ENCODE results near the gene DBX2. TPM values are rescaled to one million over a fixed set of nuclear protein-coding genes. Genes with fewer than 3 reads are reported as not detected.

Gene DBX2
- total RNA-seq, 2 experiments from 2014 or later: not detected

DNA sequence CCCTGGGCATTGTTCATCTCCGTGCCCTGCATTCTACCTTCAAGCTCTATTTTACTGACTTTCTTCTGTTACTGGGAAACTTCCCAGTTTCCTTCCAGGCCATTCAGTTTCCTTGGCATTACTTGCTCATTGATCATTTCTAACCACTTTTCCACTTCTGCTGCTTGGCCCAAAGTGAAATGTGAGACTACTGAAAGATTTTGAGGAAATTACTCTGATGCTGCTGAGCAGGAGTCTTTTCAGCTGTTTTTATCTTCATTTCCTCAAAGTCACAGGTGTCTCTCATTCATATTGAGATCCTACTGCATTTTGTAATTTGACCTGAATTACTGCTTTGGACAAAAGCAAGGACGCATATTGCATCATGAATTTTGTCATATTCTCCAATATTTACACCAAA lies 26.4 kb upstream of the DBX2 start:
- Histone ChIP-seq H3K9me2 (ENCODE audit: insufficient read depth, low read length) (no peaks in the 10 kb centered on the region), H3K79me2 (ENCODE audit: insufficient read depth, low read depth, low read length) (no peaks in the 10 kb centered on the region), H4K20me1 (ENCODE audit: insufficient read depth, low read length) (no peaks in the 10 kb centered on the region), H3K9me3 (ENCODE audit: low read length) (no peaks in the 10 kb centered on the region), H3K4me1 (ENCODE audit: insufficient read depth, low read length, poor library complexity, severe bottlenecking) (no peaks in the 10 kb centered on the region), H3K4me3 (ENCODE audit: low read depth, low read length, poor library complexity, severe bottlenecking) (no peak overlapping the region), H3K27ac (ENCODE audit: low read depth, low read length, poor library complexity, severe bottlenecking) (no peak overlapping the region), H3K36me3 (ENCODE audit: insufficient read depth, low read length) (no peaks in the 10 kb centered on the region), H2AFZ (ENCODE audit: low read length) (no peak overlapping the region), H3K4me2 (ENCODE audit: low read length) (no peak overlapping the region)
- intact Hi-C loops (cut with micrococcal nuclease; ENCODE audit: unreplicated experiment): no loop called here
- no peak for TF ChIP-seq EZH2phosphoT487 (IDR thresholded peaks at IDR 0.05; ENCODE audit: borderline replicate concordance, low read depth, low read length)
- TF ChIP-seq, protein P1, sequence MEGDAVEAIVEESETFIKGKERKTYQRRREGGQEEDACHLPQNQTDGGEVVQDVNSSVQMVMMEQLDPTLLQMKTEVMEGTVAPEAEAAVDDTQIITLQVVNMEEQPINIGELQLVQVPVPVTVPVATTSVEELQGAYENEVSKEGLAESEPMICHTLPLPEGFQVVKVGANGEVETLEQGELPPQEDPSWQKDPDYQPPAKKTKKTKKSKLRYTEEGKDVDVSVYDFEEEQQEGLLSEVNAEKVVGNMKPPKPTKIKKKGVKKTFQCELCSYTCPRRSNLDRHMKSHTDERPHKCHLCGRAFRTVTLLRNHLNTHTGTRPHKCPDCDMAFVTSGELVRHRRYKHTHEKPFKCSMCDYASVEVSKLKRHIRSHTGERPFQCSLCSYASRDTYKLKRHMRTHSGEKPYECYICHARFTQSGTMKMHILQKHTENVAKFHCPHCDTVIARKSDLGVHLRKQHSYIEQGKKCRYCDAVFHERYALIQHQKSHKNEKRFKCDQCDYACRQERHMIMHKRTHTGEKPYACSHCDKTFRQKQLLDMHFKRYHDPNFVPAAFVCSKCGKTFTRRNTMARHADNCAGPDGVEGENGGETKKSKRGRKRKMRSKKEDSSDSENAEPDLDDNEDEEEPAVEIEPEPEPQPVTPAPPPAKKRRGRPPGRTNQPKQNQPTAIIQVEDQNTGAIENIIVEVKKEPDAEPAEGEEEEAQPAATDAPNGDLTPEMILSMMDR (conservative IDR thresholded peaks at IDR 0.05; ENCODE audit: low read length): no peak
- BruUV-seq (replicated peaks): no TSS peak
- ChIA-PET CTCF (ENCODE audit: unreplicated experiment) (no interaction called here), POLR2A (no interaction called here)
- DNase-seq (ENCODE audit: low spot score): no peak

DNA sequence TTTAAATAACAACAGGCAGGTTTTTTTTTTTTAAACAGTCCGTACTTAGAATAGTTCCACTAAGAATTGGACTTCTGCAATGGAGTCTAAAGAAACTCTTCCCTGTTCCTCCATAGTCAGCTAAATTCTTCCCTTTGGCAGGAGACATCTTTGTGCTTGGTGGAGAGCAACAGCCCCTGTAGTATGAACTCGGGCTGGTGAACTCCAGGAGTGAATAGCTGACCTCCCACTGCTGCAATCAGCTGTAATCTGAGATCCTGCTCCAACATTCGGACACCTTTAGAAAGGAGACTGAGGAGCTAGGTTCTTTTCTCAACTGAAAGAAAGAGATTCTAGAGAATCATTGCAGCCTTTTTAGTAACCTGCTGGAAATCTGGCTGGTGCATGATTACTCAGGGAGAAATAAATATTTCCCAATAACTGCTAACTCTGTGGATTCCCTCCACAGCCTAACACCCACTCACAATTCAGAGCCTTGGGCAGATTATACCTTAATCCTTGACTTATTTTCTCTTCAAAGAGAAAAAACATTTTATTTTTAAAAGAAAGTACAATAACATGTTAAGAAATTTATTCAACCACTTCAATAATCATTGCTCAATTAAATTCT lies 25.6 kb upstream of the DBX2 start:
- ChIA-PET POLR2A (no interaction called here), CTCF (ENCODE audit: unreplicated experiment) (interaction anchor here (1.2 kb wide), 1 partner anchor 18 kb away, joined by 3 read pairs; no protein-coding TSS in a partner anchor)
- Histone ChIP-seq H3K9me2 (ENCODE audit: insufficient read depth, low read length) (no peaks in the 10 kb centered on the region), H3K9me3 (ENCODE audit: low read length) (no peaks in the 10 kb centered on the region), H3K36me3 (ENCODE audit: insufficient read depth, low read length) (no peaks in the 10 kb centered on the region), H3K4me2 (ENCODE audit: low read length) (no peak overlapping the region), H3K4me1 (ENCODE audit: insufficient read depth, low read length, poor library complexity, severe bottlenecking) (no peaks in the 10 kb centered on the region), H3K27ac (ENCODE audit: low read depth, low read length, poor library complexity, severe bottlenecking) (no peak overlapping the region), H4K20me1 (ENCODE audit: insufficient read depth, low read length) (no peaks in the 10 kb centered on the region), H3K4me3 (ENCODE audit: low read depth, low read length, poor library complexity, severe bottlenecking) (no peak overlapping the region), H3K79me2 (ENCODE audit: insufficient read depth, low read depth, low read length) (no peaks in the 10 kb centered on the region), H2AFZ (ENCODE audit: low read length) (no peak overlapping the region)
- intact Hi-C loops (cut with micrococcal nuclease; ENCODE audit: unreplicated experiment): no loop called here
- TF ChIP-seq EZH2phosphoT487 (IDR thresholded peaks at IDR 0.05; ENCODE audit: borderline replicate concordance, low read depth, low read length): no peak
- TF ChIP-seq, protein P1 (conservative IDR thresholded peaks at IDR 0.05; ENCODE audit: low read length): no peak
- DNase-seq (ENCODE audit: low spot score): no peak
- BruUV-seq (replicated peaks): no TSS peak

DNA sequence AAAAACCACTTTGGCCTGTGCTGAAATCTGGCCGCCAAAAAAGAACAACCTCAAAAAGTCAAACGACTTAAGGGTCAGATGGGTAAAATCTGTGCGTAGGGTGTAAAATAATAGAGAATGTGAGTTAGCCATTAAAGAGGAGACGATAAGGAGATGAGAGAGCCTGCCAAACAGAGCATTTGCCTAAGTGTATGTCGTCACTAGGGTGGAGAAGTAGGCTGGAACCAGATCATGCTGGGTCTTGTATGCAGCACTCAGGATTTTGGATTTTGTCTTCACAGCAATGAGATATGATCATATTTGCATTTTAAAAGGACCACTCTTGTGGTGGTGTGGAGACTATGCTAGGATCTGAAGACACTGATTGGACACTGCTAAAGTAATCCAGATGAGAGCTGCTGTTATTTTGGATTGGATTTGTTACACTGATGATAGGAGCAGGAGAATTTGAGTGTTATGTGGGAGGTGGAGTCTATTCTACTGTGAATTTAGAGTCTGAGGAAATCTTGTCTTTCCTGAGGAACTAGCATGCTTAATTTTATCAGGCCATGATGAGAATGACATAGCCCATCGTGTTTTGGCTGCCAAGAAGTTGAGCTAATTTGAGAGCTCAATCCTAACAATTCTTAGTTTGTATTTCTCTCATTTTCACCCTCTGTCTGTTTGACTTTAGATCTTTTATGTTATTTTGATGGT lies 24.8 kb upstream of the DBX2 start:
- no TSS peak for BruUV-seq (replicated peaks)
- intact Hi-C loops (cut with micrococcal nuclease; ENCODE audit: unreplicated experiment): no loop called here
- H3K4me2 ChIP-seq (ENCODE audit: low read length): no peak overlapping the region
- no peaks in the 10 kb centered on the region for H3K79me2 ChIP-seq (ENCODE audit: insufficient read depth, low read depth, low read length)
- no peaks in the 10 kb centered on the region for H3K9me2 ChIP-seq (ENCODE audit: insufficient read depth, low read length)
- no peak overlapping the region for H3K27ac ChIP-seq (ENCODE audit: low read depth, low read length, poor library complexity, severe bottlenecking)
- H3K9me3 ChIP-seq (ENCODE audit: low read length): no peaks in the 10 kb centered on the region
- CTCF ChIA-PET (ENCODE audit: unreplicated experiment): interaction anchor here (1.2 kb wide), 1 partner anchor 18 kb away, joined by 3 read pairs; no protein-coding TSS in a partner anchor
- H3K4me1 ChIP-seq (ENCODE audit: insufficient read depth, low read length, poor library complexity, severe bottlenecking): no peaks in the 10 kb centered on the region
- DNase-seq (ENCODE audit: low spot score): no peak
- H3K4me3 ChIP-seq (ENCODE audit: low read depth, low read length, poor library complexity, severe bottlenecking): no peak overlapping the region
- H4K20me1 ChIP-seq (ENCODE audit: insufficient read depth, low read length): no peaks in the 10 kb centered on the region
- H2AFZ ChIP-seq (ENCODE audit: low read length): no peak overlapping the region
- TF ChIP-seq, protein P1 (conservative IDR thresholded peaks at IDR 0.05; ENCODE audit: low read length): no peak
- TF ChIP-seq EZH2phosphoT487 (IDR thresholded peaks at IDR 0.05; ENCODE audit: borderline replicate concordance, low read depth, low read length): no peak
- POLR2A ChIA-PET: no interaction called here
- H3K36me3 ChIP-seq (ENCODE audit: insufficient read depth, low read length): no peaks in the 10 kb centered on the region

Data from OCI-LY7 (cell line).